Endometrial microvascular endothelial cells (primary cell): ENCODE measurements around the gene BIRC3. TPM values are rescaled to one million over a fixed set of nuclear protein-coding genes. Genes with fewer than 3 reads are reported as not detected.
"Not testable (repeated sequence)": the region's sequence is repeated elsewhere in the genome, so short reads cannot be mapped to it uniquely, and the experiment has no call there.

Experiments used
- in situ Hi-C: cut with HindIII; loops from 2 replicates; pipeline ENCODE4 v1.10.0; 2017; ENCODE audit warnings: low sequenced_read_pairs, low pct_unique_long_range_greater_than_20kb; ENCODE audit errors: inconsistent ontology term
- total RNA-seq: library from RNA; depleted of rRNA; stranded (reverse); fragments of >200 nt; gene quantifications from one replicate; pipeline ENCODE4 v1.2.3, GENCODE V29; 2015; ENCODE audit errors: inconsistent ontology term

Gene BIRC3
- total RNA-seq, 1 donor from 2014 or later: 6.4 TPM

DNA sequence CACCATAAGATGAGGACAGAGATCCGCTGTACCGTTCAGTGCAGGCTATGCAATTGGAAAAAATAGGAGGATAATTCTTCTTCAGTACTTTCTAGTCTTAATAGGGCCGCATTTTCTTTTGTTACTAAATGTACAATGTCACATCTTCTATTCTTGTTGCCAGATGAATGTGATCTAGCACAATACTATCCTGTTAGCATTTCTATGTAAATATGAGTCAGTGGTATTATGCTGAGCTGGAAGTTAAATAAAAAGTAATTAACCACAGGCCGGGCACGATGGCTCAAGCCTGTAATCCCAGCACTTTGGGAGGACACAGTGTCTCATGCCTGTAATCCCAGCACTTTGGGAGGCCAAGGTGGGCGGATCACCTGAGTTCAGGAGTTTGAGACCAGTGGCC, 24.4 kb upstream of the BIRC3 start:
- in situ Hi-C loops: no loop called here

DNA sequence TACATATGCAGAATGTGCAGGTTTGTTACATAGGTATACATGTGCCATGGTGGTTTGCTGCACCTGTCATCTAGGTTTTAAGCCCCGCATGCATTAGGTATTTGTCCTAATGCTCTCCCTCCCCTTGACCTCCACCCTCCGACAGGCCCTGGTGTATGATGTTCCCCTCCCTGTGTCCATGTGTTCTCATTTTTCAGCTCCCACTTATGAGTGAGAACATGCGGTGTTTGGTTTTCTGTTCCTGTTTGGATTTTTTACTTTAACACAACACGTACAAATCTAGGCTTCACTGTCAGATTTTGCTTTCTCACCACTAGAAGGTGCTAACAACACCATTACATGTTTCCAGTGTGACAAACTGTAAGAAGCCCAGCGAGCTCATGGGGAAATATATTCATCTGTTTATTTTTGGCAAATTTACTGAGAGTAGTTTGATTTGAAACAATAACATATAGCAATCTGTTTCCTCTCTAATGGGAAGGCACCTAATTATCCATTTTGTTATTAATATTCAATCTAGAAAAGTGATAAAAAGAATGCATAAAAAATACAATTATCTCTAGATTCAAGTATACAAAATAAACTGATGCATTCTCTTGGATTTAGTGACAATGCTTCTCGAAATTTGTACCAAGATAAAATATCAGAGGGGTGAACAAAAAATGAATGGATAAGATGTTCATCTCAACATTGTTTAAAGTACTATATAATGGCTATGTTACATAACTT, 23.2 kb upstream of the BIRC3 start:
- in situ Hi-C loops: no loop called here

DNA sequence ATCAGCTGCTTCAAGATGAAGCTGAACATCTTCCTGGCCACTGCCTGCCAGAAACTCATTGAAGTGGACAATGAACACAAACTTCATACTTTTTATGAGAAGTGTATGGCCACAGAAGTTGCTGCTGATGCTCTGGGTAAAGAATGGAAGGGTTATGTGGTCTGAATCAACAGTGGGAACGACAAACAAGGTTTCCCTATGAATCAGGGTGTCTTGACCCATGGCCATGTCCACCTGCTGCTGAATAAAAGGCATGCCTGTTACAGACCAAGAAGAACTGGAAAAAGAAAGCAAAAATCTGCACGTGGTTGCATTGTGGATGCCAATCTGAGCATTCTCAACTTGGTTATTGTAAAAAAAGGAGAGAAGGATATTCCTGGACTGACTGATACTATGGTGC, 22.2 kb upstream of the BIRC3 start:
- in situ Hi-C loops: no loop called here

DNA sequence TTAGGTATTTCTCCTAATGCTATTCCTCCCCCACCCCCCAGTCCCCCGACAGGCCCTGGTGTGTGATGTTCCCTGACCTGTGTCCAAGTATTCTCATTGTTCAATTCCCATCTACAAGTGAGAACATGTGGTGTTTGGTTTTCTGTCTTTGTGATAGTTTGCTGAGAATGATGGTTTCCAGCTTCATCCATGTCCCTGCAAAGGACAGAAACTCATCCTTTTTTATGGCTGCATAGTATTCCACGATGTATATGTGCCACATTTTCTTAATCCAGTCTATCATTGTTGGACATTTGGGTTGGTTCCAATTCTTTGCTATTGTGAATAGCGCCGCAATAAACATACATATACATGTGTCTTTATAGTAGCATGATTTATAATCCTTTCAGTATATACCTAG, 20.5 kb upstream of the BIRC3 start:
- in situ Hi-C loops: not testable (repeated sequence)

DNA sequence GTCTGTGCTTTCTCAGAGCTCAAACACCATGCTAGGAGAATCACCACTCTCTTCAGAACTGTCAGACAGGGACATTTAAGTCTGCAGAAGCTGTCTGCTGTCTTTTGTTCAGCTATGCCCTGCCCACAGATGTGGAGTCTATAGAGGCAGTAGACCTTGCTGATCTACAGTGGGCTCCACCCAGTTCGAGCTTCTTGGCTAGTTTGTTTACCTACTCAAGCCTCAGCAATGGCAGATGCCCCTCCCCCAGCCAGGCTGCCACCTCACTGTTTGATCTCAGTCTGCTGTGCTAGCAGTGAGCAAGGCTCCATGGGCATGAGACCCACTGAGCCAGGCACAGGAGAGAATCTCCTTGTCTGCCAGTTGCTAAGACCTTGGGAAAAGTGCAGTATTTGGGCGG, 16.4 kb upstream of the BIRC3 start:
- in situ Hi-C loops: not testable (repeated sequence)

DNA sequence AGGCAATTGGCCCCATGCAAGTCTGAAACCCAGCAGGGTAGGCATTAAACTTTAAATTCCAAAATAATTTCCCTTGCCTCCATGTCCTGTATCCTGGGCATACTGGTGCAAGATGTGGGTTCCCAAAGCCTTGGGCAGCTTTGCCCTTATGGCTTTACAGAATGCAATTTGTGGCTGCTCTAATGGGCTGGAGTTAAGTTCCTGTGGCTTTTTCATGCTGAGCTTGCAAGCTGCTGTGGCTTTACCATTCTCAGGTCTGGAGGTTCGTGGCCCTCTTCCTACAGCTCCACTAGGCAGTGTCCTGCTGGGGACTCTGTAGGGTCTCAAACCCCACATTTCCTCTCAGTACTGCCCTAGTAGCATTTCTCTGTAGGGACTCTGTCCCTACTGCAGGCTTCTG, 15.0 kb upstream of the BIRC3 start:
- in situ Hi-C loops: no loop called here

DNA sequence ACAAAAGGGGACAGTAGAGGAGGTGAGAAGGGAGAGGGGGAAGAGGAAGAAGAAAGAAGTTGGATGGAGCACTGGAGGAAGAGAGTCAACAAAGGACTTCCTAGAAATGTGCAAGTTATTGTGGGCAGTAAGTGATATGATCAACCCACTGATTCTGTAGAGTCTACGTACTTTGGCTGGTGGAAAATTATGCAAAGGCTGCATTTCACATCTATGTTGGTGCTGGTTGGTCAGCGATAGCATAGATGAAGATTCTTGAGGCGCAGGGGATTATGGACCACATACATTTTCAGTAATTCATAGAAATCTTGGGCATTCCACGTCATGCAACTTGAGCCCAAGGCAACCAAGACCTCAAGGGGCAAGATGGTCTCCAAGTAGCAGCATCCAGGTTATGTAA, 12.6 kb upstream of the BIRC3 start:
- in situ Hi-C loops: no loop called here

DNA sequence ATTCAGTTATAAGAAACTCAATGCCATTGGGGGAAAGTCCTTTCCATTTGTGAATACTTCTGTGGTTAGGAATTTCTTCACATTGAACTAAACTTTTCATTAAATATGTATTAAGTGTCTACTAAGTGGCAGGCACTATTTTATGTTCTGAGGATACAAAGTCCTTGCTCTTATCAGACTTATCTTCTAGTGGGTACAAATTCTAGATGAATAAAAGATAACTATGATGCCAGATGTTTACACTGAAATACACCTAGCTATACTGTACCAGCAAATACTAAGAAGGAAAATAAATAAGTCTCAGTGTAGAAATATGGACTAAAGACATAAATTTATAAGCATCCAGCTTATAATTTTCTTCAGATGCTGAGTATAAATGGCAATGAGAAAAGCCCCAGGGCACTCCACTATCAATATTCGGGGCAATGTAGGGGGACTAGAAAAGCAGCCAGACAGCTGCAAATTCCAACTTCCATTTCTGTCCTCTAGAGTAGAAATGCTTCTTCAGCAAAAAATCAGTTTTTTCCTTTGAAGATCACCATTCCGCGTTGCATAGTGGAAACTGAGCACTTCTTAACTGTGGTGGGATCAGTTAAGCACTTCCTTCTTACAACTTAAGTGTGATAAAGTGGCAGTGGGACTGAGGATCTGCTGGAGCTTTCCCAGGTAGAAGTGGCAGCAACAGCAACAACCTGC, 11.8 kb upstream of the BIRC3 start:
- in situ Hi-C loops: no loop called here

DNA sequence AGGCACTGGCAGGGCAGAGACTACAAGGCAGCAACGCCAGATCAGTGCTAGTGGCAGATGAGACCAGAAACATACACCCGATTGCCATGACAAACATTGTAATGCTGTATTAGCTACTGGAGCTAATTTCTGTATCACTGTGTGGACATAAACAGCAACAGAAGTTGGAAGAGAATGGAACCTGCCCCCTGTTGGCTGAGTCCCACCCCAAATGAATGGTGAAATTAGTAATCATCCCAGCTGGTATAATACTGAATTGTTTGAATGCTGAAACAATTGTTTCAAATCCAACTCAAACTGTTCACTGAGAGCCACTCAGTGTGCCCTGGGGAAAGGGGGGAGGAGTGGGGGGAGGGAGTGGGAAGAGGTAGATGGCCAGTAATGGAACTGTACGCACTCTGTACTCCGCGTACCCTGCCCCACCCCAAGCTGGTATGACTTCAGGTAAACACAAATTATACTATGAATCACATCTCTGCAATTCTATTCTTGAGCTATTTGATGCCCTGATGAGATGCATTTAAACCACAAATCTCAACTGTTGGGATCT, 11.2 kb upstream of the BIRC3 start:
- in situ Hi-C loops: no loop called here

DNA sequence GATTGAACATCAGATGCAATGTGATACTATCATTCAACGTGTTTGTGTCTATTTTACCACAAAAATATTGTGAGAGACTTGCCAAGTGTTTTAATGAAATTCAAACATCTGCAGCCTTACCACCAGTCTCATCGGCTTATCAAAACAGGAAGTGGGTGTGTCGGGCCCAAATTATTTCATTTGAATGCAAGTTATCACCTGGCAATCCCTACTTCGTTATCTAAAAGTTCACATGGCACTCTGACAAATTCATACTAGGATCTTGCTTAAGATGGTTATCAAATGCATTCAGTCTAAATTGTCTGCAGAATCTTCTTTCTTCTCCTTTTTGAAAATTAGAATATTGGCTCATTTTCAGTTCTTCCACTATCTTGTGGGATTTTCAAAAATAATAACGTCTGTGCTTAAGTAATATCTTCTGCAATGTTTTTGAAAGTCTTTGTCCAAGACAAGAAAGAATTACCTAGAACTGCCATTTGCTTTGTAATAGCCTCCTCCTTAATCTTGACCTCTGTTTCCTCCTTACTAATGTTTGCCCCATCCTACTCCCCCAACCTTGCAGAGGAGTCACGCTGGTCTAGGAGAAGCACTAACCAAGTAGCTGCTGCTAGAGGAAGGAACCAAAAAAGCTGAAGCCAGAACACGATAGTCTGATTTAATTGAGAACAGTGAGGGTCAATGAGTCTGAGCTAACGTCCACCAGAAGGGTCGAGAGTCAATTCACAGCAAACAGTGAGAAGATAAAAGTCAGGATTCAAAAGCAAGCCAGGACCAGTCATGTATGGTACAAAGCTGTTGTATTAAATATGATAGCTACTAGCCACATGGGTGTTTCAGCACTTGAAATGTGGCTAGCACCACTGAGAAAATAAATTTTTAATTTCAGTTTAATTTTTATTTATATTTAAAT, 10.2 kb upstream of the BIRC3 start:
- in situ Hi-C loops: no loop called here

DNA sequence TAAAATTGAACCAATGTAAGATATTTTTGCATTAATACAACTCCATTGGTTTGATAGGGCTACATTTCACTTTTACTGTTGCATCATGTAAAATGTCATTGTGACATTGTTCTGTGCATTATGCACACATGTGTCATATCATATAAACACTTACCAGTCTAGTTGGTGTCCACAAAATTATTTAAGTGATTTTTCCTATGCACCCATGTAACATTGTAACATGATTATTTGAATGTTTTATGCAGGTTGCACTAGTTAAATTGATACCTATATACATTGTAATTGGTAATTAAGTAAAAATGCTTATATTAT, 9.6 kb upstream of the BIRC3 start:
- in situ Hi-C loops: no loop called here

DNA sequence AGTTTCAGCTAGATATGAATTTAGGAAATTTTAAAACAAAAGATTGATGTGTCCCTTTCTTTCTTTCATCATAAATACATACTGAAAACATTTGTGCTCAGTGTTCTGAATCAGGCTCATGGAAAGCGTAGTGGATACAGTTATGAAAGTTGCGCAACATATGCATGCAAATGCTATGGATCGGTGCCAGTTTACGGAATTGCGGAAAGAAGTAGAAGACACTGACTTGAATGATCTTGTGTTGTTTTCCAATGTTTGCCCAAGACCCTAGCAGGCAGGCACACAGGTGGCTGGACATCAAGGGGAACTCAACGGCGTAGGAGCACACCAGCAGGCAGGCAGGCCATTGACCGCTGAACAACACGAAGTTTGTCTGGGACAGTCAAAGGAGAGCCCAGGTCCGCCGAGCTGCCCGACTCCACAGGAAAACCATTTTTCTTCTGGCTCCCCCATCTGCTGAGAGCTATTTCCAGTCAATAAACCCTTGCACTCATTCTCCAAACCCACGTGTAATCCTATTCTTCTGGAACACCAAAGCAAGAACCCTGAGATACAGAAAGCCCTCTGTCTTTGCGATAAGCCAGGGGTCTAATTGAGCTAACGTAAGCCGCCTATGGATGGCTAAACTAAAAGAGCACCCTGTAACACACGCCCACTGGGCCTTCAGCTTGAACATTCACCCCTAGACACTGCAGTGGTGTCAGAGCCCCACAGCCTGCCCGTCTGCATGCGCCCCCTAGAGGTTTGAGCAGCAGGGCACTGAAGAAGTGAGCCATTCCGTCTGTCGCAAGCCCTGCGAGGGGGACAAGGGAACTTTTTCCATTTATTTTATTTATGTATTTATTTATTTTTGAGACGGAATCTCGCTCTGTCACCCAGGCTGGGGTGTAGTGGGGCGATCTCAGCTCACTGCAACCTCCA, 7.4 kb upstream of the BIRC3 start:
- in situ Hi-C loops: no loop called here

DNA sequence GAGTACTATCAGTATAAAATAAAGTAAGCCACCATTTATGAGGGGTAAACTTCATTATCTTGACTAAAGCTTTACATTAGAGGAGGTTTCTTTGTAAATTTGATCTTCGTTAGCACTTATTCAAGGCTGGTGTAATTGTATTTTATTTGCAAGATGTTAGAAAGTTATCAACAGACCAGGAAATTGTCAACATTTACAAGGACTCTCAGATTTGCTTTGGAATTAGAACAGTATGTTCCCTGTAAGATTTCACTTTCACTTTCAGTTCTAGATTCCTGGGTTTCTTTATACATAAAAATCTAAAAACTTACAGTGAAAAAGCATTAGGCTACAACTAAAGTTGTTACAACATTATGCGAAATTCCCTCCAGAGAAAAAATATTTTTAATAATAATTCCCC, 4.6 kb upstream of the BIRC3 start:
- in situ Hi-C loops: no loop called here

DNA sequence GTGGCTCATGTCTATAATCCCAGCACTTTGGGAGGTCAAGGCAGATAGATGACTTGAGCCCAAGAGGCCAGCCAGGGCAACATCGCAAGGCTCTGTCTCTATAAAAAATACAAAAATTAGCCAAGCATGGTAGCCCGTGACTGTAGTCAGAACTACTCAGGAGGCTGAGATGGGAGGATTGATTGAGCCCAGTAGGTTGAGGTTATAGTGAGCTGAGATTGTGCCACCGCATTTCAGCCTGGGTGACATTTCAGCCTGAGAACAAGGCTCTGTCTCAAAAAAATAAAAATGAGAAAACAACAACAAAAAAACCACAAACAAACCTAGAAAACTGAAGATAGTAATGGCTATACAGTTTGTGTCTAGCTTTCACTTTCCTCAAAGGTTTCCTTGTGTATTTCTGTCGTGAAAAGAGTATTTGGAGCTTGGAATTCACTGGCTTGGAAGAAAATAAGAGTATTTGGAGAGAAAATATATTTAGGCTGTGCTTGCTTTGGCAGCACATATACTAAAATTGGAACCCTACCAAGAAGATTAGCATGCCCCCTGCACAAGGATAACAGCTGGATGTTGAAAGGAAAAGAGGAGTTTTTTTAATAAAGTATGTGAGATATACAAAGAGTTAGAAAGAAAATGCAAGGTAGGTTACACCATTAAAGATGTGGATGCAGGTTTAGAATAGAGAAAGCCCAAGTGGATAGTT, 3.9 kb upstream of the BIRC3 start:
- in situ Hi-C loops: no loop called here

DNA sequence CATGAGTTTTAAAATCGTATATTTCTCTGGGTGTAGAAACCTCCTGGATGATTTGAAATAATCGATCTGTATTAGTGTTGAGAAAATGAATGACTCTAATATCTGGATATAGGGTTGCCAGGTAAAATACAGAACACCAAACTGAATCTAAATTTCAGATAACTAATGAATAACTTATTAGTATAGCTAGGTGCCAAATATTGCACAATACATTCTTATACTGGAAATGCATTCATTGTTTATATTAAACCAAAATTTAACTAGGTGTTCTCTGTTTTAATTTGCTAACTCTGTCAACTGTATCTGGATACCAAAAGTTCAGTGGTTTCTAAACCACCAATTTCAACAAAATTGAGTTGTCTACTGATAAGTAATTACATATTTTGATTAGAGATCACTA, 2.5 kb upstream of the BIRC3 start:
- in situ Hi-C loops: no loop called here

DNA sequence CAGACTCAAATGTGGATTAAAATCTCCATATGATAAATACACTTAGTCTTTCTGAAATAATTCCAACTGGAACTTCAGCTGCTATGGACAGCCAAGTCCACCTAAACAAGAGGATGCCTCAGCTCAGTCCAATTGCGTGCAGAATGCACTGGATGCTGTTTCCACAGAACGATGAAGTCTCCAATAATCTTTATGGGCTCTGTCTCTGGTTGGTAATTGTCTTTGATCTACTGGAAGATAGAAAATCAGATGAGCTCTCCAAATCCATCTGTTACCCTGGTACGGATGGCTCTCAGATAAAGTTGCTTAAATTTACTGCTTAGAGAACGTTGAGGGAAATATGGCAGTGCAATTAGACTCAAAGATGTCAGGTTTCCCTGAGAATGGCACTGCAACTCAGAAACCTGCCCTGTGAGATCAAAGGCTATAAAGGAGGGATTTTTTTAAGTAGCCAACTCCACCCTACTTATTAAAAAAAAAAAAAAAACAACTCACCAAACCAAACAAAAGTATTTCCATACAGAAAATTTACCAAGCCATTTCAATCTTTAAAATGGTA, 859 bp upstream of the BIRC3 start:
- in situ Hi-C loops: no loop called here

DNA sequence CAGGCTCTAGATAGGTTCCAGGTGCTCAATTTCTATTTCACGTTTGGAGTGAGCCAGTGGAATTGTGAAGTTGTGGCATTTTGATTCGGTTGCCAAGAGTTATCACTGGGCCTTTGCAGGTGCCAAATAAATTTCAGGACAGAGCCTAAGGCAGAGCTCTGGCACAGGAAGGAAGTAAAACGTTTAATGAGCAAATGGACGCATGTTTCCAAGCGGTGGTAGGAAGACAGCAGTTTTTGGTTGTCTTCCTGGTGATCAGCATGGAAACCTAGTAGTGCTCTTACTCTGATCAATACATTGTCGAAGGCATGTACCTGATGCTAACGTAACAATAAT, 452 bp downstream of the BIRC3 start:
- in situ Hi-C loops: no loop called here

DNA sequence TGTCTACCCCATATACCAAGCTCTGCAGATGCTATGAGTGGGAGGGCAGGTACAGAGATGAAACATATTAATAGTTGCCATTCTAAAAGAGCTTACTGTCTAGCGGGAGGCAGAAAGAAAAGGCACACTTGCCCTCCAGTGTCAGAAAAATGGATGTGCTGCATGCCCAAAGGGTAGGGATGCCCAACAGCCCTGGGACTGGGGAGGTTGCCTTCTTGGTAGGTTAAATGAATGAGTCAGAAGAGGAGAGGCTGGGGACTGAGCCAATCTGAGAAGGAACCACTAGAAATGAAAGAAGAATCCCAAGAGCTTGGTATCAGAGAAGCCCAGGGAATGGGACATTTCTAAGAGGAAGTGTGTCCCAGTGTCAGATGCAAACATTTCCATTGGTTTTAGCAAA, 1.2 kb downstream of the BIRC3 start:
- in situ Hi-C loops: no loop called here
